Activated effector memory CD4-positive, alpha-beta T cell treated with Interleukin-2 at 50 U/mL for 16 hours (primary cell): ENCODE results near the gene UST.
"Not testable (repeated sequence)": the region's sequence is repeated elsewhere in the genome, so short reads cannot be mapped to it uniquely, and the experiment has no call there.

Experiments
- DNase-seq: peaks from one replicate; pipeline ENCODE4 v3.0.0-alpha.2; 2020

UST gene

DNA sequence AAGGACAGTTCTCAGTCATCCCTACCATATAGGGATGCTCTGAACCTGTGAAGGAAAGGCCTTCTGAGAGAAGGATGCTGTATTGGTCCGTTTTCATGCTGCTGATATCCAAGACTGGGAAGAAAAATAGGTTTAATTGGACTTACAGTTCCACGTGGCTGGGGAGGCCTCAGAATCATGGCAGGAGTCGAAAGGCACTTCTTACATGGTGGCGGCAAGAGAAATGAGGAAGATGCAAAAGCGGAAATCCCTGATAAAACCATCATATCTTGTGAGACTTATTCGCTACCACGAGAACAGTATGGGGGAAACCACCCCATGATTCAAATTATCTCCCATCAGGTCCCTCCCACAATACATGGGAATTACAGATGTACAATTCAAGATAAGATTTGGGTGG is 209.3 kb downstream of the UST start:
- not testable (repeated sequence) for DNase-seq

DNA sequence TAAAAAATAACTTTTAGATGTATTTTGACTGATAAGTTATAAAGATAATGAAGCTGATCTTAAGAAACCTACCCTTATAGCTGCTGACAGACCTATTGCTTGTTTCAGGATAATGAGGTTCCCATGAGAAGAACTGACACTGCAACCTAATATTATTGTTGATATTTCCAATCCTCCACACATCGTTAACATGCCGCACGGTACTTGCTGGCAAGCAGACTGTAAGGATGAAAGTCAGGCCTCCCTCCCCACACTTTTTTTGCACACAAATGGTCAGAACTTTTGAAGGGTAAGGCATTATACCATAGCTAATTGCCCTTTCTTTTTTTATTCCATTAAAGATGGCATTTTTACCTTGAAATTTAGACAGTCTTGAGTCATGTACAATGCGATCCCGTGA is 210.9 kb downstream of the UST start:
- no peak for DNase-seq

DNA sequence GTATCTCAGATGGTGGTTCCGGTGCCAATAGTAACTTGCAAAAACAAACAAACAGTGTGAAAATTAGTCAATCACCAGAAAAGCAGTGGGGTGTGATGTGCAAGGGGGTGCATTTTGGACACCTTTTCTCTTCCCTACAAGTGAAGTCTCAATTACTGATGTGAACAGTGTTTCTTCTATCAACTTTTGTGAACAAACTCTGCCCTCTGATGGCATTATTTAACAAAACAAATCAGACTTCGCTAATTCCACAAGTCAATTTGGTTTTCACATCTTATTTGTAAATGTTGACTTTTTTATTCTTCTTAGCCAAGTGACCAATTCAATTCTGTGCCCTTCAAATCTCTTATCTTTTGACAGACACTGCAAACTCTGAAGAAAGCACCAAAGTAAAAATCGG is 212.2 kb downstream of the UST start:
- DNase-seq = no peak

DNA sequence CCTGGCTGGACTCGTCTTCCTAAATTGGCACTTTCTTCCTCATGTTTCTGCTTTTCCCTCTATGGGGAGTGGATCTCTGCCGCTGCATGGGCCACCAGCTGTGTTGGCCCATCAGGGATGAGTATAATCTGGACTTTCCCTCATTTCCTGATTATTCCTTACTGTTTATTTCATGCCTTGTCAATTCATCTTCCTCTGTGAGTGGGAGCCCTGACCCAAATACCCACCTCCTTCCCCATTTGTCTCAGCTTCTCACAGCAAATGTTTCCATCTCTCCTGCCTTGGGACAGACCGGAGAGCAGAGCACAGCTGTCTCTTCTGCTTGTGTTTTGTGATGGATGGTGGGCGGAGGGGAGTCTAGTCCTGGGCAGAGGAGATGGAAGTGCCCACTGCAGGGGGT is 212.7 kb downstream of the UST start:
- DNase-seq = no peak

DNA sequence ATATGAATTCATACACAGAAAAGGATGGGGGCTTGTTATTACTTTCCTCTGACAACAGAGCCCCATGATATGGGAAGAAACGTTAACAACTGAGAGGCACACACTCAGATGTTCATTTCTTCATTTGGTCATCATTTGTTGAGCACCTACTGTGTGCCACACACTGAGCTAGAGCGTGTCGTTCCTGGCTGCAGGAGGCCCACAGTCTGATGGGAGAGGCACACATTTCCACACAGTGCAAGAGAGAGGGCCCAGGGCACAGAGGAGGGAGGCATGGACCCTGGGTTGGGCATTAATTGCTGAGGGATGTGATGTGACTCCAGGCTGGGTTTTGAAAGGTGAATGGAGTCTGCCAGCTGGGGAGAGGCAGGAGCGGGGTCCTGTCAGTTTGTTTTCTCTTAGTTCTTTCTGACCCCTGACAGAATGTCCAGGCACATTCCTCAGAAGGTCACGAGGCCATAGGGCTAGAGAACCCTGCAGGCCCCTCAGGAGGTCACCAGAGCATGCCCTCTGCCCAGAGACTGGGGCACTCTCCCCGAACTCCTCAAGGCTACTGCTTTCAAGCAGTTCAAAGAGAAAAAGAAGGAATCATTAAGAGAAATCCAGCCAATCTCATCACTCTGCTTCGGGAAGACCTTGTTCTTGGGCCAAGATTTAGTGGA is 216.2 kb downstream of the UST start:
- DNase-seq = no peak

DNA sequence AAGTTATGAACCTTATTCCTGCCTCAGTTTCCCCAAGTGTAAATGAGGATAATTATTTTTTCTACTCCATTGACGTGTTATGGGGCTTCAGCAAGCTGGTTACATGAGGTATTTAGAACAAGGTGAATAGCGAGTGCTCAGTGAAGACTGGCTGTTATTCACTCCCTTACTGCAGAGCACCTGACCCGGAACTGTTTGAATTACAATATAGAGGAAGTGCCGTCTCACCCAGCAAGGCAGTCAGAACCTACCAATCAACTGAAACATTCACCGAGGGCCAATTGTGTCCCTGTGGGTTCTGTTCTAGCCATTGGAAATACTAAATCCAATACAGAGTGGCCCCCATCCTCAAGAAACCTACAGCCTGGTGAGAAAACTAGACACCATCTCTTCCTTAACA is 216.9 kb downstream of the UST start:
- no peak for DNase-seq

DNA sequence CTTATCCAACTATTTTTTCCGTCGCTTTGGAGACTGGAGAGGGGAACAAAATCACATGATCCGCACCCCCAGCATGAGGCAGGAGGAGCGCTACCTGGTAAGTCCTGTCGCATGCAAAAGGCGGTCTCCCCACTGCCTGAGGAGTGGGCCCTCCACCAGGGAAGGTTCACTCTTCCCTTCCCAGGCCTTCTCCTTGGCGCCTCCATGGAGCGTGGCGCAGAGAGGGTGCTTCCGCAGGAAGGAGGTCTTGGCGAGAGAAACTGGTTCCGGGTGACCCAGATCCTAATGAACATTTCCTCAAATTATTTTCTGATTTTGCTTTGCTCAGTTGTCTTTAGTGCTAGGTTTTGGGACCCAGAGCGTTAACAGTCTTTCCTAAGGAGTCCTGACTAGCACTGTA is 217.6 kb downstream of the UST start:
- DNase-seq = no peak

DNA sequence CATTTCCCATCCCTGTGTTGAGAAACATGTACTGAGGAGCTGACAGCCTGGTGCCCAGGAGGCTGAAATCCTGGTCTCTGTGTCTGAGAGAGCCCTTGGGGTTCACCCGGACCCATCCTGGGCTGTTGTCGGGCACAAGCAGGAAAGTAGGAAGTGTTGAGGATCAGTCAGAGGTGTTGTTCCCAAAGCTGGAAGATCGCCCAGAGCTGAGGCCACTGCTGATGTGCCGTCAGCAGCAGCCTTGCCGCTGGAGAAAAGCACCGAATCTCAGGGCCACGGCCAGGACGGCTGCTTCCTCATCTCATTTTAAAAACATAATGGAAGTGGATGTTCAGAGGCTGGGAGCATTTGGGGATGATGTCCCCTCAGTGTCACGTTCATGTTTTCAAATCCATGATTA is 218.5 kb downstream of the UST start:
- DNase-seq = no peak

DNA sequence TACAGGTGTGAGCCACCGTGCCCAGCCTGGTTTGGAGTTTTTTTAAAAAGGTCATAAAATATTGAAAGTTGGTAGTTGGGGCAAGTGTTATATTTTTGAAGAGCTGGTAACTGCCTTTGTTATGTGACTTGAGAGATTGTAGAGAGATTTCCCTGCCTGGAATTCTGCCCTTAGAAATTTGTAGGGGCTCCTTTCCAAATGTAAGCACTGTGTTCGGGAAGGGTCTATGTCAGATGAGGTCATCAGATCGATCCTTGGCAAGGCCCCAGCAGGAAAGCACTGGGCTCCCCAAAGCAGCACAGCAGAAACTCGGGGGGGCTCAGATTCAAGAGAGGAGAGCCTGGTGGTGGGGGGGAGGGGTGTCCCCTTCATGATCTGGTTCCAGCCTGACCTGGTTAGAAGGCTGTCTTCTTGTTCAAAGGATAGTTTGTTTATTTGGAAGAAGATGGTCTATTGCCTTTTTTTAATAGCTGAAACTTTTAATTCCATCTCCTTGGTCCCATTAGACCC is 220.2 kb downstream of the UST start:
- DNase-seq = no peak

DNA sequence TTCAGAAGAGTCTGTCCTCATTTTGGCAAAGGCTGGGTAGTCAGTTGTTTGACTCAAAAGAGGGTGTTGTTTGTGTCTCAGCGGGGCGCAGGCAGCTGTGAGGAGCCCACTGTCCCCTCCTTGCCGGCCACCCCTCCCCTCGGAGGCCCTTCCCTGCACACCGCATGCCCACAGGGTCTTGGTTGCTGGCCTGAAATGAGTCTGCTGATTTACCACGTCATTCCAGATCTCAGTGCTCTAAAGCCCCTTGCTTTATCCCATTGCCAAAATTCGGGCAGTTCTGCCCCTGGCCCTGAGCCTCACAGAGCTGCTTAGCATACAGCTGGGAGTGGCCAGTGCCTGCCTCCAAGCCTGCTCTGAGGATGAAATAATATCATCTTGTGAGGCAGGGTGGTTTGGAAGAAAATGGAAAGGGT is 220.7 kb downstream of the UST start:
- no peak for DNase-seq

DNA sequence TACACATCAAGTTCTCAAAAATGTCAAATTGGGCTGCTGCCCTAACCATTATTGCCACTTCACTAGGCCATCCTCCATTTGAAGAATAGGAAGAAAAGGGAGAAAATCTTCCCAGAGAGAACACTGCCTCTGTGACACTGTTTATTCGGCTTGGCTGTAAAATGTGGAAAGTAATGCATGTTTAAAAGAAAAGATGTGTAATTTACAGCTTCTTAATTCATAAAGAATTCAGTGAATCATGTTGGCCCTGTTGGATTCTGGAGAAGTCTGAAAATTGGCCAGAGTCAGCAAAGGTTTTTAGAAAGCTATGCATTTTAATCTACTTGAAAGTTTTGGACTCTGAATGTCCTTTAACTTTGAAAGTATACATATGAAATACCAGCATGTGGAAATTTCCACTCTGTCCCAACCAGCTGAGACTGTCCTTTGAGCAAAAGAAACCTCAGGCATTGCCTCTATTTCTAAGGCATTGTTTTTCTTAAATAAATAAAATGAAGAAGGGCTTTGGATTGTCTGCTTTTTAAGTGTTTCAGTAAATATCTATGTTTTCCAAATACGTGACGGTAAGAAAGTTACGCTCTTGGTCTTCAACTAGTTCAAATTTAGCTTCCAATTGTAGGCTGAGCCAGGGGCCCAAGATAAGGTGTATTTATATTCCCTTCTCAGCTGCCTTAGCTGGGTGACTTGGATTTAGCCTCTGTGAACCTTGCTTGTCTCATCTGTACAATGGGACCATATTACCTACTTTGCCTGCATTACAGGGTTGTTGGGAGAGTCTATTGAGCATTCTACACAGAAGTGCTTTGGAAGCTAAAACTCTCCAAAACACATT is 222.2 kb downstream of the UST start:
- no peak for DNase-seq

DNA sequence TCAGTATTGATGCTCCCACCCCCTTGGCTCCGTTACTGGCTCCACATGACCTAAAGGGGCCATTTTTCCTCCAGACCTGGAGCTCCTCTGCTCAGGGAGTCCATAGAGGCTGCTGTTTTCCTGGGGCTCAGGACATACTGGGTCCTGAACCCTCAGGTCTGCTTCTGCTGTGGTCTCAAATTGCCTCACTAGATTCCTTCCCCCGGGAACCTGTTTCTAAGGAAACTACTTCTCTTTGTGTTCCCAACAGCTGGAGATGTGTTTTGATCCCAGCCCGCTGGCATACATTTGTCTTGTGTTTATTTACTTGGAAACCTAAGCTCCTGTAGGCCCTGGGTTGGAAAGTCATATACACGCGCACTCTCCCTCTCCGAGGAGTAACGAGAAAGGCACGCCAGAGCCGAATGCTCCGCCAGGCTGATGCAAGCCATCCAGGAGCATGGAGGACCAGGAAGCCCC is 222.8 kb downstream of the UST start:
- DNase-seq = no peak

DNA sequence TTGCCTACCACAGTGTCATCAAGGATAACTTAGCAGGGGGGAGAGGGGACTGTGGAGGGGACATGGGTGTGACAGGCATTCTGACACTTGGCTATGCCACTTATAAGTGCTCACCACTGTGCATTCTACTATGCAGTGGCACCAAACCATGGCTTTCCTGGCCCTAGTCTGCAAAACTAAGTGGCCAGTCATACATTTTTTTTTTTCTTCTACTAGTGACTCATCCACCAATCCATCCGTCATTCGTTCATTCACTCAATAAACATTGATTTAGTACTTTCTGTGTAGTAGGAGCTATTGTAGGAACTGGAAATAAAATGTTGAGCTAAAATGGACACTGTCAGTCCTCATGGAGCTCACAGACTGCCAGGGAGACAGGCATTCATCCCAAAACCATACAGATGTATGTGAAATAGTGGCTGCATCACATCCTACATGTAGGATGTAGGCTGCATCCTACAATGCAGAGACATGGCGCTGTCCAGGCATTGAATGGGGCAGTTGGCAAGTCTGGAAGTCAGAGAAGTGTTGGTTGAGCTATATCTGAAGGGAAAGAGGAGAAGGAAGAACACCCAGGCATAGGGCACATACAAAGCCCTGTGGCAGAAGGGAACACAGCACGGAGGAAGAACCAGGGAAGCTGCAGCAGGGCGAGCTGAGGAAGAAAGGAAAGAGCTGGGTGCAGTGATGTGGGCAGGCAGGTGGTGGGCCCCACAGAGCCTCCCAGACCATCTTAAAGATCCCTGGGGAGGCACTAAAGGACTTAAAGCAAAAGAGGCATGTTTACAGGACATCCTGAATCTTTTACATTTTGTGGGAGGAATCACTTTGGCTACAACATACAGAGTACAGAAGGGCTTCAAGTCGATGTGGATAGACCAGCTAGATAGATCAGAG is 224.4 kb downstream of the UST start:
- DNase-seq = no peak

DNA sequence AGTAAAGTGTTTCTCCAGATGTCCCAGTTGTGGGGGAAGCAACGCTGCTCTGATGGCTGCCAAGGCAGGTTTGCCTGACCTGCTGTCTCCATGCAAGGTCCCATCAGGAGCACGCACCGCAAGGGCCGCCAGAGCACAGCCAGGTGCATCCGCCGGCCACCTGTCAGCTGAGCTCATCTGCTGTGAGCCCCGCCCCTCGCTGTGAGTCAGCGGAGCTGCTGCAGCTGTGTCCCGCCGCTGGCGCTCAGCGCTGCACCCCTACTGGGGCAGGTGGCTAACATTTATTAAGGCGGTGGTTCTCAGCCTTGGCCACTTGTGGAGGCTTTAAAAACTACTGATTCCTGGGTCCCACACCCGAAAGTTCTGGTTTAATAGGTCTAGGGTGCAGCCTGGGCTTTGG is 225.7 kb downstream of the UST start:
- DNase-seq = peak; percentile 27

DNA sequence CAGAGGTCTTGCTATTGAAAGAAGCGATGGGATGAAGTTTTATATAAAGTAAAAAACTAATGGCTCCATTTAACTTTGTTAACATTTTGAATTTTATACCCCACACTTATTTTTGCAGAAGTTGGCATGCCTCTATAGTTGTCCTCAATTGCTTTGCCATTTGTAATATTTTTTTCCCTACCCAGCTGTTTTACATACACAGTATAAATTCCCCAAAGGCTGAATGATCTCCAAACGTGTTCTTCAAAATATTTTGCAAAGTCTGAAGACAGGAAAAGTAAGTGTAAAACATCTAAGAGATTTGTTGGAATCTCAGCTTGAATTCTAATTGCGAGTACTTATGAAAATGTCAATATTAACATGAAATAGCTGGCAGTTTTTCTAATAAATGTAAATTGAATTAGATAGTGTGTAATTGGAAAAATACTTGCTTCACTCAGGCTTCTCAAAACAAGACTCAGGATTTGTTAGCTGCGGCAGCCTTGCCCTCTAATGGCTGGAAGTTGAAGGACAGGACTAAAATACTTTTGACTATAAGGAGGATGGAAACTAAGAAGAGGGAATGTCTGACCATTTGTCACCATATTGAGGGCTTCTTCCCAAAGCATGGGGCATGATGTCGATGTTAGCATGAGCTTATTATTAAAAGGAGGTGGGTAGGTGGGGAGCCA is 226.8 kb downstream of the UST start:
- DNase-seq = no peak

DNA sequence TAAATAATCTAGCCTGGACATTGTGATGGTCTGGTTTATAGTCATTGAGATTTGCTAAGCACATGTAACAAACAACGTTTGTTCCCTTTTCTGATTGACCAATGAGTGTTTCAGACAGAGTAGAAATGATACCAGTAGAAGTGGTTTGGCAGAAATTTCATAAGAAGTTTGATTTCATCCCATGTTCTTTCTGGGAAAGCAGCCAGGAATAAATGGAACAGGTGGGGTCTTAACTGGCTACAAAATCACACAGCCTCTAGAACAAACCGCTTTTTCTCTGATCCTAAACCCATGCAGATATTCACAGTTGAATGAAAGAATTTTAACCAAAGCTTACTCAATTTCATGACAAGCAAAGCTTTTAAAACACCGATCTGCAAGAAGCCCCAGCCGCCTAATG is 227.5 kb downstream of the UST start:
- DNase-seq = no peak

DNA sequence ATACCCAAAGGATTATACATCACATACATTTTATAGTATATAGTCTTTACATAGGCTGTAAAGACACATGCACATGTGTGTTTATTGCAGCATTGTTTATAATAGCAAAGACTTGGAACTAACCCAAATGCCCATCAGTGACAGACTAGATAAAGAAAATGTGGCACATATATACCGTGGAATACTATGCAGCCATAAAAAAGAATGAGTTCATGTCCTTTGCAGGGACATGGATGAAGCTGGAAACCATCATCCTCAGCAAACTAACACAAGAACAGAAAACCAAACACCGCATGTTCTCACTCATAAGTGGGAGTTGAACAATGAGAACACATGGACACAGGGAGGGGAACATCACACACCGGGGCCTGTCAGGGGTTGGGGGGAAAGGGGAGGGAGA is 231.5 kb downstream of the UST start:
- not testable (repeated sequence) for DNase-seq

DNA sequence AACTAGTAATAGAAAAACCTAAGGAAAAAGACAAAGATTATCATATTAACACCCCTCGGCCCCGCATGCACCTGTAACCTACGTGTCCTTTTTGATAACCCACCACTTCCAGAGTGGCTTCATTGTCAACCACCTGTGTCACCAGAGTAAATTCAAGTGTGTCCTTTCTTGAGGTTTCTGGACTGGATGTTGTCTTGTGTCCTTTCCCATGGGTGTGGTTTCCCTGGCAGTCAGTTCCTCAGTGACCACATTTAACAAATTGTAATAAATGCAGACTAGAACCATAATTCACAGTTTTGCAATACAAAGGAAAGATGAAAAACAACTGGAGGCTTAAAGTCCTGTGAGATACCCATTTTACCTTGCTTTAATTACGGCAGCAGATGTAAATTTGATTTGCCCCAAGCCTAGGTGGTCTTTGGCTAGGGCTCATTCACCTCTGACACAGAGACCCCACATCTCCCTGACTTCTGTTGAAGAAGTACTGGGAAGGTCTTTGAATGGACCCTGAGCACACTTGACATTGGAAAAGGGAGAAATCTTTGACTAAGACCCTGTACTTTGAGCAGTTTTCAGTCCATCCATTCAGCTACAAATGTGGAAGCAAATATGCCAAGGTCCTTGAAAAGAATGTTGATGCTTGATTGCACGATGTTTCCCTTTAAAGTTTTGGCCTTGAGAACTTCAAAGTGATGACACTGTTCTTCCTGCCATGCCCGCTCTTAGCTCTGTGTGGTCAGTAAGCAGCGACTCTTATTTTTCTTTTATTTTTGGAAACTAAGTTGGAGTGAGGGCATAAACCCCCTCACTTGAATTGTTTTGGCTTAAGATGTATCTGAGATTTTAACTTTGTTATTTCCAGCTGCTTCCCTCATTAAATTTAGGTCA is 232.4 kb downstream of the UST start:
- no peak for DNase-seq

DNA sequence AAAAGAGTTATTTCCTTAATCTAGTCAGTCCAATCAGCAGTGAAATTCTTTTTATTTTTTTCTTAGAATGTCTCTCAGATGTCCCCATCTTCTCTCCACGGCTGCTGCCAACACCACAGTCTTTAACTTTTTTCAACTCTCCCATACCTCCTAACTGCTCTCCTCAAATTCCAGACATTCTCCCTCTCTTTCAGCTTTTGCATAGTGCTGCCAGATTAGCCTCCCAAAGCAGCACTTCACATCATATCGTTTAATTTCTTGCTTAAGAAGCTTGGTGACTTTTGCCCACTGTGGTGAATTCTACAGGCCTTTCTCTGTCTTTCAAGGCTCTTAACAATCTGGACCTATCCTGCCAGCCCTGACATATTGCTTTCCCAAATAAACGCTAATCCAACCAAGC is 233.4 kb downstream of the UST start:
- no peak for DNase-seq

DNA sequence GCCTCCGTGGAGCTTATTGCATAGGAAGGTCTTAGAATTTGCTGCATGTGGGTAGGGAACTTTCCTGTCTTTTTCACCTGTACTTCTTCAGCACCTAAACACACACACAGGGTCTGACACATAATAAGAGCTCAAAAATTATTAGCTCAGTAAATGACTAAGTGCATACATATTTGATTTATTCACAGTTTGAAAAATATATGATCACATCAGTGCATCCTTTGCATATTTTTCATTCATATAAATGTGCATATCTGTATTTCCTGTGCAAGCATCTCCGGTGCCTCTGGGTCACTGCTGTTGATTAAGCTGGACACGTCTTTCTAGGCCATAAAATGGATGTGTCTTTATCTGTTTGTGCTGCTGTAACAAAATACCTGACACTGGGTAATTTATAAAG is 234.7 kb downstream of the UST start:
- no peak for DNase-seq

DNA sequence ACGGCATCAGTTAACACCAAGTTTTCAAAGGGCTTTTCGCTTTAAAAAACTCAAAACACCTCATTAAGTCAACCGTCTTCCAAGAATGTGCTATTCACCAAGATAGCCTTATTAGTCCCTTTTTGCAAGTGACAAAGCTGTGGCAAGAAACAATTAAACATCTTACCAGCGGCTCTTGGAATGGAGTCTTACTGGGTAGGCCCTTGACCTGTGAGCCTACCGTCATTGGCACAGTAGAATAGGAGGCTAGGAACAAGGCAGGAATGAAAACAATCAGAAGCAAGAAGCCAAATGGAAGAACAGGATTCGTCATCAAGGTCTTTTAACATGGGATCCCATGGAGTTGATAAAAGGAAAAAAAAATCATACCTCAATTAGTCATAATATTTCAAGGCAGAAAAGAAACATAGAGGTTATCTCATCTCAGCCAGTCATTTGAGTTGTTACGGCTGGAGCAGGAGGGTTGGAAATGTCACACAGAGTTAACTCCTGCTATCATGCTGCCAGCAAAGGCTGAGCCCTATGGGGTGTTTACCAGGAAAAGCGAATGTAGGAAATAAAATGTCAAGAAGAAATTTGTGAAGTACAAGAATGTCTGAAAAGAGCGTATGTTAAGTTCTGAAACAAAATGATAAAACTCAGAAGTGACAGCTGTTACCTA is 236.4 kb downstream of the UST start:
- DNase-seq = no peak
